PC-9 (cell line): ENCODE results near the gene TBRG4. TPM values are rescaled to one million over a fixed set of nuclear protein-coding genes. Genes with fewer than 3 reads are reported as not detected.
A peak's percentile ranks its signal among the peaks of the same experiment; 100 is the strongest.

Experiments
- BruUV-seq: library from RNA; stranded (reverse); fragments of 400-500 nt; replicated peaks from 2 replicates; lab custom pipeline; 2021; lab: Mats Ljungman, UMichigan
- CTCF ChIA-PET: fragments of 300-600 bp; sonication (Branson Sonifier 250); formaldehyde crosslinking; loops from one replicate; lab custom pipeline; 2022; ENCODE audit warnings: antibody characterized with exemption; lab: Charles Lee
- POLR2A ChIA-PET: fragments of 300-600 bp; sonication (Branson Sonifier 250); formaldehyde crosslinking; loops from one replicate; lab custom pipeline; 2022; ENCODE audit warnings: antibody characterized with exemption; ENCODE audit not compliant: unreplicated experiment; lab: Charles Lee
- DNase-seq, 2 experiments: peaks; one replicate each; pipeline versions ENCODE4 v3.0.0 to v3.0.0-alpha.2; 2015 to 2022; ENCODE audit warnings: mixed read lengths in 1 of 2
- H2AFZ ChIP-seq: fragments of 200-600 bp; sonication (generic); 2 replicates; pipeline ENCODE4 v1.8.1; 2017; ENCODE audit warnings: antibody characterized with exemption
- H3F3A ChIP-seq: fragments of 200-600 bp; sonication (generic); 2 replicates; pipeline ENCODE4 v1.8.1; 2017; ENCODE audit warnings: antibody characterized with exemption, mild to moderate bottlenecking, low read depth; ENCODE audit not compliant: insufficient read depth
- H3K27ac ChIP-seq: fragments of 200-600 bp; sonication (generic); 2 replicates; pipeline ENCODE4 v1.6.1; 2016; ENCODE audit warnings: mixed run types
- H3K27me3 ChIP-seq: fragments of 200-600 bp; sonication (generic); 2 replicates; pipeline ENCODE4 v1.6.1; 2016; ENCODE audit warnings: low read depth, mixed run types; ENCODE audit not compliant: insufficient read depth
- H3K36me3 ChIP-seq: fragments of 200-600 bp; sonication (generic); 2 replicates; pipeline ENCODE4 v1.6.1; 2016; ENCODE audit warnings: low read depth, mixed run types
- H3K4me1 ChIP-seq: fragments of 200-600 bp; sonication (generic); replicated peaks from 2 replicates; pipeline ENCODE4 v1.6.1; 2016; ENCODE audit warnings: mixed run types; ENCODE audit not compliant: insufficient read depth
- H3K4me2 ChIP-seq: fragments of 200-600 bp; sonication (generic); 2 replicates; pipeline ENCODE4 v1.6.1; 2017; ENCODE audit warnings: mixed run types
- H3K4me3 ChIP-seq: fragments of 200-600 bp; sonication (generic); 2 replicates; pipeline ENCODE4 v1.6.1; 2016; ENCODE audit warnings: mixed run types
- H3K79me2 ChIP-seq: fragments of 200-600 bp; sonication (generic); 2 replicates; pipeline ENCODE4 v1.6.1; 2017; ENCODE audit warnings: low read depth, mixed run types
- H3K9me2 ChIP-seq: fragments of 200-600 bp; sonication (generic); 2 replicates; pipeline ENCODE4 v1.8.1; 2017; ENCODE audit warnings: mild to moderate bottlenecking; ENCODE audit not compliant: insufficient read depth
- H3K9me3 ChIP-seq: fragments of 200-600 bp; sonication (generic); 2 replicates; pipeline ENCODE4 v1.8.1; 2016; ENCODE audit warnings: low read depth; ENCODE audit not compliant: insufficient read depth
- H4K20me1 ChIP-seq: fragments of 200-600 bp; sonication (generic); 2 replicates; pipeline ENCODE4 v1.8.1; 2017; ENCODE audit not compliant: insufficient read depth
- CTCF ChIP-seq: fragments of 200-600 bp; sonication (generic); conservative IDR thresholded peaks from 2 replicates; pipeline ENCODE4 v1.6.1; 2017; ENCODE audit warnings: mixed run types, antibody characterized with exemption, mild to moderate bottlenecking, moderate library complexity
- EZH2 ChIP-seq: fragments of 200-600 bp; sonication (generic); IDR thresholded peaks from 2 replicates; pipeline ENCODE4 v1.8.0; 2017; ENCODE audit warnings: antibody characterized with exemption, low read depth
- intact Hi-C: fragments of 100-400 bp; cut with micrococcal nuclease; formaldehyde crosslinking; loops from one replicate; pipeline ENCODE4 v1.10.0; 2022; ENCODE audit not compliant: unreplicated experiment
- total RNA-seq: library from RNA; stranded (reverse); gene quantifications from 2 replicates; pipeline ENCODE4 v1.2.3, GENCODE V29; 2021

Gene TBRG4
- total RNA-seq, 1 experiment from 2014 or later = 120 TPM

GRCh38 chr7:45100761-45101480 is 10.6 kb downstream of the TBRG4 start:
- CTCF ChIA-PET = no interaction called here

GRCh38 chr7:45099891-45100760 is 11.4 kb downstream of the TBRG4 start:
- Histone ChIP-seq H3K9me2 (no peaks in the 10 kb centered on the region), H3K27ac (no peak overlapping the region), H3K4me3 (no peak overlapping the region), H3F3A (peaks cover 51% of the 10 kb centered on the region), H3K79me2 (no peaks in the 10 kb centered on the region), H3K27me3 (no peaks in the 10 kb centered on the region), H2AFZ (no peak overlapping the region), H3K4me2 (no peak overlapping the region), H3K9me3 (no peaks in the 10 kb centered on the region), H4K20me1 (peaks cover 46% of the 10 kb centered on the region), H3K36me3 (peaks cover 38% of the 10 kb centered on the region), H3K4me1 (no peaks in the 10 kb centered on the region)
- DNase-seq = no peak
- TF ChIP-seq CTCF = no peak
- TF ChIP-seq EZH2 = no peak
- BruUV-seq = no TSS peak
- intact Hi-C loops = no loop called here
- ChIA-PET CTCF (no interaction called here), POLR2A (interaction anchor here (0.7 kb wide), 2 partner anchors 106 to 519 kb away, joined by 3 to 4 read pairs; no protein-coding TSS in a partner anchor)

More at GRCh38 chr7:45100761-45101480, 10.6 kb downstream of the TBRG4 start:
- H3K4me2 ChIP-seq = no peak overlapping the region
- BruUV-seq = no TSS peak
- no peak overlapping the region for H2AFZ ChIP-seq
- H3F3A ChIP-seq = peaks cover 51% of the 10 kb centered on the region
- no peaks in the 10 kb centered on the region for H3K9me2 ChIP-seq
- intact Hi-C loops = no loop called here
- no peak overlapping the region for H3K27ac ChIP-seq
- peaks cover 4% of the 10 kb centered on the region; the same call in 1 of the 2 replicates for H3K79me2 ChIP-seq
- H3K9me3 ChIP-seq = no peaks in the 10 kb centered on the region
- no peak for DNase-seq
- peaks cover 46% of the 10 kb centered on the region for H3K36me3 ChIP-seq
- no peaks in the 10 kb centered on the region for H3K27me3 ChIP-seq
- TF ChIP-seq CTCF = no peak
- no peak for TF ChIP-seq EZH2
- peaks cover 54% of the 10 kb centered on the region for H4K20me1 ChIP-seq
- POLR2A ChIA-PET = no interaction called here
- no peaks in the 10 kb centered on the region for H3K4me1 ChIP-seq
- H3K4me3 ChIP-seq = no peak overlapping the region

GRCh38 chr7:45098983-45099839 is 12.3 kb downstream of the TBRG4 start:
- no peaks in the 10 kb centered on the region for H3K79me2 ChIP-seq
- no peak for TF ChIP-seq CTCF
- TF ChIP-seq EZH2 = no peak
- H3K4me2 ChIP-seq = no peak overlapping the region
- no peaks in the 10 kb centered on the region for H3K4me1 ChIP-seq
- no TSS peak for BruUV-seq
- peaks cover 37% of the 10 kb centered on the region for H4K20me1 ChIP-seq
- H3K36me3 ChIP-seq = peaks cover 29% of the 10 kb centered on the region
- peak overlapping the region; percentile 31; the same call in 1 of the 2 replicates for H3K27ac ChIP-seq
- H3K9me3 ChIP-seq = no peaks in the 10 kb centered on the region
- no peak for DNase-seq
- H3K4me3 ChIP-seq = no peak overlapping the region
- H3F3A ChIP-seq = peaks cover 51% of the 10 kb centered on the region
- ChIA-PET CTCF (no interaction called here), POLR2A (interaction anchor here (0.7 kb wide), 2 partner anchors 105 to 518 kb away, joined by 3 to 4 read pairs; no protein-coding TSS in a partner anchor)
- no peaks in the 10 kb centered on the region for H3K9me2 ChIP-seq
- intact Hi-C loops = no loop called here
- no peak overlapping the region for H2AFZ ChIP-seq
- H3K27me3 ChIP-seq = no peaks in the 10 kb centered on the region
